HFFc6 (cell line): ENCODE measurements around the gene MATCAP1. TPM values are rescaled to one million over a fixed set of nuclear protein-coding genes. Genes with fewer than 3 reads are reported as not detected.

Experiments used
- DNase-seq: peaks from one replicate; pipeline ENCODE4 v3.0.0-alpha.2; 2018
- H3K27ac Mint-ChIP-seq: 2 replicates; pipeline ENCODE4 v1.8.0; 2020; ENCODE audit warnings: mild to moderate bottlenecking, mixed read lengths
- H3K27me3 Mint-ChIP-seq: 2 replicates; pipeline ENCODE4 v1.8.0; 2021; ENCODE audit warnings: mild to moderate bottlenecking, moderate library complexity, mixed read lengths; ENCODE audit not compliant: insufficient read depth
- H3K36me3 Mint-ChIP-seq: 2 replicates; pipeline ENCODE4 v1.8.0; 2021; ENCODE audit warnings: low read depth, mixed read lengths
- H3K4me1 Mint-ChIP-seq: 2 replicates; pipeline ENCODE4 v1.8.0; 2020; ENCODE audit warnings: low read depth, mixed read lengths
- H3K4me3 Mint-ChIP-seq: 2 replicates; pipeline ENCODE4 v1.8.0; 2020; ENCODE audit warnings: mild to moderate bottlenecking, moderate library complexity, mixed read lengths
- H3K9me3 Mint-ChIP-seq: 2 replicates; pipeline ENCODE4 v1.8.0; 2020; ENCODE audit warnings: mild to moderate bottlenecking, mixed read lengths
- total RNA-seq, 6 experiments: library from RNA; stranded (reverse); fragmentation: NEBNext Ultra II Directional; extraction: Animal tissue kit (Norgen Biotek cat#: 25700); gene quantifications; 2 replicates in 1 of 6; 3 replicates in 5 of 6; pipeline ENCODE4 v1.2.3, GENCODE V29; 2021
- TF ChIP-seq, protein P1 (sequence below): fragments of 200-600 bp; sonication (generic); IDR thresholded peaks from 2 replicates; pipeline ENCODE4 v1.5.0; 2021; ENCODE audit warnings: antibody characterized with exemption, mild to moderate bottlenecking

Gene MATCAP1
- total RNA-seq, 6 experiments from 2014 or later = 9.6 to 13.8 (median 11.6) TPM

DNA sequence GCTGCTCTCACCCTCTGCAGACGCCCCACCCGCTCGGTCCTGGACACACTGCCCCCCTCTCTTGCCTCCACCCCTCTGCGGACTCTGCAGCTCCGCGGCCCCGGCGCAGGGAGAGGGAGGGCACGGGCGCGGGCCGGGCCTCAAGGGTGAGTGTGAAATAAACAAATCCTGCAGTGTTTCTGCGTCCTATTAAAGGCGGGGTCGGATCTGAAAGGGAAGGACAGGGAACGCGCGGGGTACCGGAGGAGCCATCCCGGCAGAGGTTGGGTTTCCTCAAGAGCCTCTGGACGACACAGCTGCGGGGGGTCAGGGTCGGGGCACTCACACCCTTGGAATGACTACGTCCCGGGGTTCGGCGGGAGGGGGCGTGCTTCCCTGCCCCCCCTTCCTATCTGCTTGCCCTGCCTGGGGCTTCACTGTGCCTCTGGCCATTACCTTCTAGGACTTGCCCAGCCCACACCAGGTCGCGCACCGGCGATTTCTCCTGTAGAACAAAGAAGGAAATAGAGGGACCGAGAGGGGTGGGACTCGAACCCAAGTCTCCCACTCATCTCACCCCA lies 19.7 kb downstream of the MATCAP1 start:
- Mint-ChIP-seq H3K36me3 (no peaks in the 10 kb centered on the region), H3K4me3 (peak overlapping the region; percentile 45), H3K4me1 (peaks cover under 1% of the 10 kb centered on the region), H3K27me3 (peaks cover 12% of the 10 kb centered on the region; the same call in 1 of the 2 replicates), H3K27ac (no peak overlapping the region), H3K9me3 (no peaks in the 10 kb centered on the region)
- TF ChIP-seq, protein P1, sequence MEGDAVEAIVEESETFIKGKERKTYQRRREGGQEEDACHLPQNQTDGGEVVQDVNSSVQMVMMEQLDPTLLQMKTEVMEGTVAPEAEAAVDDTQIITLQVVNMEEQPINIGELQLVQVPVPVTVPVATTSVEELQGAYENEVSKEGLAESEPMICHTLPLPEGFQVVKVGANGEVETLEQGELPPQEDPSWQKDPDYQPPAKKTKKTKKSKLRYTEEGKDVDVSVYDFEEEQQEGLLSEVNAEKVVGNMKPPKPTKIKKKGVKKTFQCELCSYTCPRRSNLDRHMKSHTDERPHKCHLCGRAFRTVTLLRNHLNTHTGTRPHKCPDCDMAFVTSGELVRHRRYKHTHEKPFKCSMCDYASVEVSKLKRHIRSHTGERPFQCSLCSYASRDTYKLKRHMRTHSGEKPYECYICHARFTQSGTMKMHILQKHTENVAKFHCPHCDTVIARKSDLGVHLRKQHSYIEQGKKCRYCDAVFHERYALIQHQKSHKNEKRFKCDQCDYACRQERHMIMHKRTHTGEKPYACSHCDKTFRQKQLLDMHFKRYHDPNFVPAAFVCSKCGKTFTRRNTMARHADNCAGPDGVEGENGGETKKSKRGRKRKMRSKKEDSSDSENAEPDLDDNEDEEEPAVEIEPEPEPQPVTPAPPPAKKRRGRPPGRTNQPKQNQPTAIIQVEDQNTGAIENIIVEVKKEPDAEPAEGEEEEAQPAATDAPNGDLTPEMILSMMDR = no peak
- DNase-seq = no peak

DNA sequence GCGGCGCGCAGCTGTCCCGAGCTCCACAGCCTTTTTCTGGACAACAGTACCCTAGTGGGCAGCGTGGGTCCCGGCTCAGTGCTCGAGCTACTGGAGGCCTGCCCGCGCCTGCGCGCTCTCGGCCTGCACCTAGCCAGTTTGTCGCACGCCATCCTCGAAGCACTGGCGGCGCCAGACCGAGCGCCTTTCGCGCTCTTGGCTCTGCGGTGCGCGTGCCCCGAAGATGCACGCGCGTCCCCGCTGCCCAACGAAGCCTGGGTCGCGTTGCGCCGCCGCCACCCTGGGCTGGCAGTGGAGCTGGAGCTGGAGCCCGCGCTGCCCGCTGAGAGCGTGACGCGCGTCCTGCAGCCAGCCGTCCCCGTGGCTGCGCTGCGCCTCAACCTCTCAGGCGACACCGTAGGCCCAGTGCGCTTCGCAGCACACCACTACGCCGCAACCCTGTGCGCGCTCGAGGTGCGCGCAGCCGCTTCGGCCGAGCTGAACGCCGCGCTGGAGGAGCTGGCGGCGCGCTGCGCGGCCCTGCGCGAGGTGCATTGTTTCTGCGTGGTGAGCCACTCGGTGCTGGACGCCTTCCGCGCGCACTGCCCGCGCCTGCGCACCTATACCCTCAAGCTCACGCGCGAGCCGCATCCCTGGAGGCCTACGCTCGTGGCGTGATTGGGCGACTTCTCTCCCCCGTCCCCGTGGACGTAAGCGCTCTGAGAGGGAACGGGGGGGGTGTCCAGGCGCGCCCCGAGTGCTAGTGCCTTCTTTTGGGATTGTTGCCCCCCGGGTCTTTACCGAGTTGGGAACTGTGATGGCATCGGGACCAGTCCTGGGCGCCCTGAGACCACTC lies 20.4 kb downstream of the MATCAP1 start:
- no peaks in the 10 kb centered on the region for H3K36me3 Mint-ChIP-seq

DNA sequence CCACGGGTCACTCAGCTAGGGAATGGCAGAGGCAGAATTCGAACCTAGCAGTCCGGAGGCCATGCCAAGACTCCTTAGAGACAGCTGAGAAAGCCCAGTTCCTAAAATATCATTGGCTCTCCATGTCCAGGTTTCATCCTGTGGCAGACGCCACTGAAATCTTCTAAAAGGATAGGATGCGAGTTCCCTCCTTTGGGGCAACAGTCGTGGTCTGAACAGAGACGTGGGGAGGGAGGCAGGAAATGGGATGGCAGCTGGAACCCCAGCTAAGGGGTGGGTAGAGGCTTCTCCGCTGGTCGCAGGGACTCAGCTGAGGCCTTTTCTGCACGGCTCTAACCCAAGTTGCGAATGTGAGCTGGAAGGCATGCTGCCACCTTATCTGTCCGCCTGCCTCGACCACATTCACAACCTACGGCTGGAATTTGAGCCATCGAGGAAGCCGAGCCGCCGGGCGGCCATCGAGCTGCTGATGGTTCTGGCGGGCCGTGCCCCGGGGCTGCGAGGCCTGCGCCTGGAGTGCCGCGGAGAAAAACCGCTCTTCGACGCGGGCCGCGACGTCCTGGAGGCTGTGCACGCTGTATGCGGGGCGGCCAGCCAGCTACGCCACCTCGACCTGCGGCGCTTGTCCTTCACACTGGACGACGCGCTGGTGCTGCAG lies 21.1 kb downstream of the MATCAP1 start:
- peak overlapping the region; percentile 37; the same call in 1 of the 2 replicates for H3K4me3 Mint-ChIP-seq
- H3K27ac Mint-ChIP-seq = no peak overlapping the region
- no peaks in the 10 kb centered on the region for H3K36me3 Mint-ChIP-seq
- TF ChIP-seq, protein P1 = no peak
- H3K27me3 Mint-ChIP-seq = peaks cover 12% of the 10 kb centered on the region; the same call in 1 of the 2 replicates
- no peak for DNase-seq
- H3K9me3 Mint-ChIP-seq = no peaks in the 10 kb centered on the region
- H3K4me1 Mint-ChIP-seq = peaks cover 9% of the 10 kb centered on the region

More for the DNA sequence above, 20.4 kb downstream of the MATCAP1 start:
- TF ChIP-seq, protein P1 = no peak
- peak overlapping the region; percentile 45 for H3K4me3 Mint-ChIP-seq
- peaks cover 6% of the 10 kb centered on the region for H3K4me1 Mint-ChIP-seq
- H3K27ac Mint-ChIP-seq = no peak overlapping the region
- DNase-seq = no peak
- H3K9me3 Mint-ChIP-seq = no peaks in the 10 kb centered on the region
- H3K27me3 Mint-ChIP-seq = peaks cover 12% of the 10 kb centered on the region; the same call in 1 of the 2 replicates

DNA sequence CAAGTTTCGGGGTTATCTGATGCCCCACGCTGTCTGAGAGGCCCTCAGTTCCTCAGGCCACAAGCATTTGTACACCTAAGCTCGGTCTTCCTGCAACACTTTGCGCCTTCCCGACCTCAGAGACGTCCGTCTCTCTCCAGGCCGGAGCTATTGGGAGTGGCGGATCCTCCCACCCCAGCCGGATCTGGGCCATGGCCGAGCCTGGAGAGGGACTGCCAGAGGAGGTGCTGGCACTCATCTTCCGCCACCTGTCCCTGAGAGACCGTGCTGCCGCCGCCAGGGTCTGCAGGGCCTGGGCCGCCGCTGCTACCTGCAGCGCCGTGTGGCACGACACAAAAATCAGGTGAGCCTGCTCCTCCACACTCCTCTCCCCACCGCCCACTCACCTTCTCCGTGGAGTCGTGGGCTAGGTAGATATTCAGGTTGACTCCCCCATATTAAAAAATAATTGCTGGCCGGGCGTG lies 22.1 kb downstream of the MATCAP1 start:
- peaks cover 9% of the 10 kb centered on the region for H3K4me1 Mint-ChIP-seq
- no peaks in the 10 kb centered on the region for H3K36me3 Mint-ChIP-seq
- DNase-seq = no peak
- H3K27ac Mint-ChIP-seq = no peak overlapping the region
- H3K9me3 Mint-ChIP-seq = no peaks in the 10 kb centered on the region
- no peak overlapping the region; the same call in 1 of the 2 replicates for H3K4me3 Mint-ChIP-seq
- peaks cover 14% of the 10 kb centered on the region for H3K27me3 Mint-ChIP-seq
- TF ChIP-seq, protein P1 = no peak
